GM12878 (cell line): ENCODE measurements around the gene DNAJC15.

Experiments
- CHD4 ChIP-seq: fragments of 200-600 bp; sonication (generic); IDR thresholded peaks from 2 replicates; pipeline ENCODE4 v1.6.1; 2016; ENCODE audit warnings: mild to moderate bottlenecking
- CREM ChIP-seq: IDR thresholded peaks from 2 replicates; pipeline ENCODE4 v1.6.1; 2014; ENCODE audit warnings: antibody characterized with exemption, low read depth
- EGR1 ChIP-seq, 2 experiments: IDR thresholded peaks; 1 replicate in 1 of 2; 2 replicates in 1 of 2; pipeline ENCODE4 v1.6.1; 2011 to 2012; ENCODE audit warnings: low read depth in 2 of 2, low read length in 2 of 2, borderline replicate concordance in 1 of 2, mild to moderate bottlenecking in 1 of 2, moderate library complexity in 1 of 2
- GABPA ChIP-seq: IDR thresholded peaks from 2 replicates; pipeline ENCODE4 v1.6.1; 2014; ENCODE audit warnings: antibody characterized with exemption, low read depth, mild to moderate bottlenecking, inconsistent platforms
- MYC ChIP-seq: IDR thresholded peaks from 2 replicates; pipeline ENCODE4 v1.6.1; 2011; ENCODE audit warnings: mild to moderate bottlenecking, low read length, moderate library complexity, inconsistent platforms; ENCODE audit not compliant: insufficient read depth, insufficient replicate concordance, insufficient read length, severe bottlenecking
- POLR2A ChIP-seq: IDR thresholded peaks from 2 replicates; pipeline ENCODE4 v1.6.1; 2011; ENCODE audit warnings: low read depth, mild to moderate bottlenecking, low read length
- RFX5 ChIP-seq: IDR thresholded peaks from 2 replicates; pipeline ENCODE4 v1.6.1; 2011; ENCODE audit warnings: low read depth, low read length, improper control_type of control experiment
- SIN3A ChIP-seq: IDR thresholded peaks from 2 replicates; pipeline ENCODE4 v1.6.1; 2012; ENCODE audit warnings: low read depth, low read length, improper control_type of control experiment
- SIX5 ChIP-seq: IDR thresholded peaks from 2 replicates; pipeline ENCODE4 v1.6.1; 2011; ENCODE audit warnings: mild to moderate bottlenecking, low read depth, low read length, moderate library complexity; ENCODE audit not compliant: severe bottlenecking
- SP1 ChIP-seq: IDR thresholded peaks from one replicate; pipeline ENCODE4 v1.6.1; 2011; ENCODE audit warnings: low read depth, low read length
- USF2 ChIP-seq: IDR thresholded peaks from 2 replicates; pipeline ENCODE4 v1.6.1; 2011; ENCODE audit warnings: low read depth, low read length, improper control_type of control experiment, borderline replicate concordance
- ZBED1 ChIP-seq: IDR thresholded peaks from 2 replicates; pipeline ENCODE4 v1.6.1; 2016; ENCODE audit warnings: borderline replicate concordance

GRCh38 chr13:43126420-43126819, 103.0 kb downstream of the DNAJC15 start:
- TF ChIP-seq CHD4, result no peak
- no peak for TF ChIP-seq SP1
- no peak for TF ChIP-seq MYC
- TF ChIP-seq SIN3A, result no peak
- no peak for TF ChIP-seq POLR2A
- no peak for TF ChIP-seq GABPA
- TF ChIP-seq CREM, result no peak
- TF ChIP-seq RFX5, result no peak
- no peak for TF ChIP-seq EGR1 (IDR thresholded peaks at IDR 0.05; ENCODE audit: borderline replicate concordance in 1 of 2, low read depth in 2 of 2, low read length in 2 of 2)
- no peak for TF ChIP-seq SIX5
- TF ChIP-seq USF2, result no peak
- no peak for TF ChIP-seq ZBED1
